Measurements from ENCODE around the gene VPS4A. TPM values are rescaled to one million over a fixed set of nuclear protein-coding genes. Genes with fewer than 3 reads are reported as not detected.
"Not testable (repeated sequence)": the region's sequence is repeated elsewhere in the genome, so short reads cannot be mapped to it uniquely, and the experiment has no call there.

VPS4A gene
- total RNA-seq, 1 donor from 2014 or later, result 36.3 TPM

DNA sequence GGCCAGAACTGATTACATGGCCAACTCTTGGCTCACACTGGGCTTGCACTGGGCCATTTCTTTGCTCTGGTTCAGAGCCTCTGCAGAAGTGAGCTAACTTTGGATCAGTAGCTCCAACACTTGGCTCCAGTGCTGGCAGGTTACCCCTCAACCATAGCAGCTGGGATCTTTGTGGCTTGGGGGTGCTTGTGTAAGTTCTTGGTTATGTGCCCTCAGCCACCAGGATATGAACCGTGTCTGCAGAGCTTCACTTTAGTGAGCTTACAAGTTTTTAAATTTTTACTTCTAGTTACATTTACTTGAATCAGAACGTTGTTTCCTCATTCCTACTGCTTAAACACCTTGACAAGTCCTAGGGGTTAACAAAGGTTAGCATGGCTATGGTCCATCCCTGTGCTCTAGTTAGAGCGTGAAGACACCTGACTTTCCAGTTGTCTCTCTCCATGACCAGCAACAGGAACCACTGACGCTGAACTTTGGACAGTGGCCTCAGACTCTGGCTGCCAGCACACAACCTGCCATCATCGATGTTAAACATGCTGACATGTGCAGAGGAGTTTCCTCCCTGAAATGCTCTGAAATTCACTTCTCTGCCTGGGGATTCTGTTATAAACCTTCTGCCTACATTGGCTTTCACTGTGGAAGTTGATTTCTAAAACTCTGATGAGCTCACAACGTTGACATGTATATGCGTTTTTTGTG is 15.2 kb downstream of the VPS4A start:
- no peak for DNase-seq (ENCODE audit: low spot score)

DNA sequence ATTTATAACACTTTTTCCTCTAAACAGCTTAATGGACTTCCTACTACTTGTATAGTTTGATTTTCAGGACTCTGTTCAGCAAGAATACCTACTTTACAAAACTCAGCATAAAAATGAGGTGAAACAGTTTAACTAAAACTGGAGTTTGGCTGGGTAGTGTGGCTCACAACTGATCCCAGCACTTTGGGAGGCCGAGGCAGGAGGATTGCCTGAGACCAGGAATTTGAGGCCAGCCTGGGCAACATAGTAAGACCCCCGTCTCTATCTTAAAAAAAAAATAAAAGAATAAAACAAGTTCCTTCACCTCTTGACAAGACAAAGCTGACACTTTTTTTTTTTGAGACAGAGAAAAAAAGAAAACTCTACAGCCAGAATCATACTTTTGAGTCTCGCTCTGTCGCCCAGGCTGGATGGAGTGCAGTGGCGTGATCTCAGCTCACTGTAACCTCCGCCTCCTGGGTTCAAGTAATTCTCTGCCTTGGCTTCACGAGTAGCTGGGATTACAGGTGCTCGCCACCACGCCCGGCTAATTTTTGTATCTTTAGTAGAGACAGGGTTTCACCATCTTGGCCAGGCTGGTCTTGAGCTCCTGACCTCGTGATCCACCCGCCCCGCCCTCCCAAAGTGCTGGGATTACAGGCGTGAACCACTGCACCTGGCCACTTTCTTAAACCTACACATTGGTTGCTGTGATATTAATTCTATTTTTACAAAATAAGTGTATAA is 16.6 kb downstream of the VPS4A start:
- peak; percentile 53 for DNase-seq (ENCODE audit: low spot score)

DNA sequence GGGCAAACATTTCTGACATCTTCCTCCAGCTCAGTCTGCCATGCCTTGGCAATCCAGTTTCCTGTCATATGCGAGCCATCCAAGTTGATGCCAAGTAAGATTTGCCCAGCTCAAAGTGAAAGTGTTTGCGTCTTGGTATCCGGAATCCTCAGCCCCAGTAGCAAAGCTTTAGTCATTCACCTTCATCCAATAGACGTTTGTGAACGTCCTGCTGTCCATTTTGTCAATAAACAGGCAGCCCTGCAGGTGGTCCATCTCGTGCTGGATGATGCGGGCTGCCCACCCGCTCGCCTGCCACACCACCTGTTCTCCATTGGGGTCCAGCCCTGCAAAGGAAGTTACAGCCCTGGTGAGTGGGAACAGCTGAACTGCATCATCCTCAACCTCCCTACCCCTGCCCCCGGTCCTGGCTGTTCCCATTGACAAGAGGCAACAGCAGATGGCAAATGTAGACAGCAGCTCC is 17.7 kb downstream of the VPS4A start:
- DNase-seq (ENCODE audit: low spot score), result no peak

- DNase-seq (ENCODE audit: low spot score), result peak; percentile 89
These were observed 18.5 kb downstream of the VPS4A start for GRCh38 chr16:69329369-69330285.

- DNase-seq (ENCODE audit: low spot score), result peak; percentile 96
These were observed 19.3 kb downstream of the VPS4A start, which contains the start of gene PDF for GRCh38 chr16:69330286-69331109. PDF (minus strand) TSS chr16:69330588; CDS start chr16:69330570, 18 bp downstream.

DNA sequence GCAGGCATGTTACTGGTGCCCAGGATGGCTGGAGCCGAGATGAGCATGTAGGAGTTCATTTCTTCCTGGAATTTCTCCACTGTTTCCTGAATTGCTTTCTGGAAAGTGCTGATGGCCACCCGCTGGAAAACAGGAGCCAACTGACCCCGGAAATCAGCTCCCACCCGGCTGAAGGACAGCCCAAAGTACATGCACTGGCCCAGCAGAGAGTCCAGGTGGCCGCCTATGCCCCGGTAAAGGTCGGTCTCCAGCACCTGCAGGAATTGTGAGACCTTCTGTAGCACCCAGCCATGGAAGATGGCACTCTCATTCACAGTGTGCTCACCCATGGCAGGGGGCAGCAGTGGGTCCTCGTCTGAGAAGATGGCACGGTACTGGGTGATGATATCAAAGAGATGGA is 23.5 kb downstream of the VPS4A start:
- DNase-seq (ENCODE audit: low spot score), result no peak

GRCh38 chr16:69338557-69339288 is 27.6 kb downstream of the VPS4A start:
- DNase-seq (ENCODE audit: low spot score), result no peak

- peak; percentile 94 for DNase-seq (ENCODE audit: low spot score)
These were observed 28.3 kb downstream of the VPS4A start, which contains the start of the genes COG8 and NIP7 for GRCh38 chr16:69339289-69340094. COG8 (minus strand) TSS chr16:69339564; CDS start chr16:69339552, 12 bp downstream. NIP7 (plus strand) TSS chr16:69339772; CDS start chr16:69339830, 58 bp downstream.

GRCh38 chr16:69340095-69340644 is 29.0 kb downstream of the VPS4A start:
- DNase-seq (ENCODE audit: low spot score), result no peak

DNA sequence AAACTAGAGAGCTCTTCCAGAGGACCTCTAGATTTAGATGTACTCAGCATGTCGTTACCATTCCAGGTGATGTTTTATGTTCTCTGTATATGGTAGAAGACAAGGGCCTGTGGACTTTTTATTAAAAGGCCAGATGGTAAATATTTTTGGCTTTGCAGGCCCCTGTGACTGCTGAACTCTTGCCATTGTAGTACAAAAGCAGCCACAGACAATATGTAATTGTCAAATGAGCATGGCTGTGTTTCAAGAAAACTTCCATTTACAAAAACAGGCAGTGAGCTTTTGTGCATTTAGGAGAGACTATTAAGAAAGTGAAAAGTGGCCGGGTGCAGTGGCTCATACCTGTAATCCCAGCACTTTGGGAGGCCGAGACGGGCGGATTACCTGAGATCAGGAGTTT is 33.0 kb downstream of the VPS4A start:
- DNase-seq (ENCODE audit: low spot score), result no peak

DNA sequence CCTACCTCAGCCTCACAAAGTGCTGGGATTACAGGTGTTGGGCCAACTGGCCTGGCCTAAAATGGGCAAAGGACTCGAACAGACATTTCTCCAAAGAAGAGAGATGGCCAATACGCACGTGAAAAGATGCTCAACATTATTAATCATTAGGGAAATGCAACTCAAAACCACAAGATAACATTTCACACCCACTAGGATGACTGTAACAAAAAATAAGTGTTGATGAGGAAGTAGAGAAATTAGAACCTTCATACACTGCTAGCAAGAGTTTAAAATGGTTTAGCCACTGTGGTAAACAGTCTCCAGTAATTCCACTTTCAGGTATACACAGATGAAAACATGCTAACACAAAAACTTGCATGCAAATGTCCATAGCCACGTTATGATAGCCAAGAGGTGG is 34.8 kb downstream of the VPS4A start:
- DNase-seq (ENCODE audit: low spot score), result no peak

DNA sequence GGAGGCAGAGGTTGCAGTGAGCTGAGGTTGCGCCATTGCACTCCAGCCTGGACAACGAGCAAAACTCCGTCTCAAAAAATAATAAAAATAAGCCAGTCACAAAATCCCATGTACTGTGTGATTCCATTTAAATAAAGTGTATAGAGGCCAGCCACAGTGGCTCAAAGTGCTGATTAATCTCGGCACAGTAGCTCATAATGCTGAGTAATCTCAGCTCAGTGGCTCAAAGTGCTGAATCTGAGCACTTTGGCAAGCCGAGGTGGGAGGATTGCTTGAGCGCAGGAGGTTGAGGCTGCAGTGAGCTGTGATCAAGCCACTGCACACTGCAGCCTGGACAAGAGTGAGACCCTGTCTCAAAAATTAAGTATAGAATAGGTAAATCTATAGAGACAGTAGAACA is 35.5 kb downstream of the VPS4A start:
- DNase-seq (ENCODE audit: low spot score), result no peak

DNA sequence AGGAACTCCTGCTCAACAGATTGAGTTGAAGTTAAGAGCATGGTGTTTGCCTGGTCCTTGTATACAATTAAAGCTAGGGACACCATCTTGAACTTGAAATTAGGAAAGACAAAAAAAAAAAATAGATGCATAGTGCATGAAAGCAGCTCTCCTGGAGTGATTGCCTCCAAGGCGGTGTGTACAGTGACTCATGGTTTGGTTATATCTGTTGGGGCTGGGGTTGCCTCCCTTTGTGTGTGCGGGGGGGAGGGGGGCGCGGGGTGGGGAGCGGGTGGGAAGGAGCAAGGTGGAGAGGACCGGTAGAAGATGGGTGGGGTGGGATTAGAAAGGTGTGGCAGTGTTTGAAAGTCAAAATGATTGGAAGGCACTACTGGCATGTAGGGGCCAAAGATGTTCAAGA is 37.1 kb downstream of the VPS4A start:
- no peak for DNase-seq (ENCODE audit: low spot score)

DNA sequence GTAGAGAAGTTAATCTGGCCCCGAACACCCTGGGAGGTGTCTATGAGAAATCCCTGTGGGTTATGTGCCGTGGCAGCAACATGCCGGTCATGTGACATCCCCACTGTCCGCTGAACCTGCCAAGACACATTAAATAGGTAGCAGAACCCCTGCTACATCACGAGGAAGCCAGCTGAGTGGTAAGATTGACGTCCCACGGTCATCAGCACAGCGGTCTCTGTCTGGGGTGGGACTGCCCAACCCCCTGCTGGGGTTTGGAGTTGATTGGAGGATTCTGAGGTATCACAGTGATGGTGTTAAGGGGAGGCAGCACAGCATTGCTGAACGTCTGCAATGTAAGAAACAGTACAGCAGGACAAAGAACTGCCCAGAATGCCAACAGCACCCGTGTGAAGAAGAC is 38.4 kb downstream of the VPS4A start:
- peak; percentile 49 for DNase-seq (ENCODE audit: low spot score)

DNA sequence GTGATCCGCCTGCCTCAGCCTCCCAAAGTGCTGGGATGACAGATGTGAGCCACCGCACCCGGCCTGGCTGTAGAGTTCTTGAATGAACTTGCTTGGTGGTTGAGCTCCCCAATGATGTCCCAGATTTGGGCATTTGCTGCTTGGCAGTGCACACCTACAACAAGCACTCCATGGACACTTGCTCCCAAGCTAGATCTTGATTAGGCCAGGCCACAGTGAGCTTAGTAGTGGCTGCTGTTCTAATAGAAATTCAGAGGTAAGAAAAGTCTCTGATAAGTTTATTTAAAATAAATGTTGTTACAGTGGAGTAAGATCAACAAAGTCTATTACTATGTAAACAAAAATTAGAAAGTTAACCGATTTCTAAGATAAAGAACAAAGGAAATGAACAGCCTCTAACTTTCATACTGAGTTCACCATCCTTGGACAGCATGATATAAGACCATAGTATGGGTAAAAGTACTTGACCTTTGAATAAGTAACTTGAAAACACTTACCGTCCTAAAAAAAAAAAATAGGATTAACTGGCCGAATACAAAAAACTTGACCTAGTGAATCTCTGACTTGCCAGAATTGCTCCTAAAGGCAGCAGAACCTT is 39.5 kb downstream of the VPS4A start:
- peak; percentile 53 for DNase-seq (ENCODE audit: low spot score)

DNA sequence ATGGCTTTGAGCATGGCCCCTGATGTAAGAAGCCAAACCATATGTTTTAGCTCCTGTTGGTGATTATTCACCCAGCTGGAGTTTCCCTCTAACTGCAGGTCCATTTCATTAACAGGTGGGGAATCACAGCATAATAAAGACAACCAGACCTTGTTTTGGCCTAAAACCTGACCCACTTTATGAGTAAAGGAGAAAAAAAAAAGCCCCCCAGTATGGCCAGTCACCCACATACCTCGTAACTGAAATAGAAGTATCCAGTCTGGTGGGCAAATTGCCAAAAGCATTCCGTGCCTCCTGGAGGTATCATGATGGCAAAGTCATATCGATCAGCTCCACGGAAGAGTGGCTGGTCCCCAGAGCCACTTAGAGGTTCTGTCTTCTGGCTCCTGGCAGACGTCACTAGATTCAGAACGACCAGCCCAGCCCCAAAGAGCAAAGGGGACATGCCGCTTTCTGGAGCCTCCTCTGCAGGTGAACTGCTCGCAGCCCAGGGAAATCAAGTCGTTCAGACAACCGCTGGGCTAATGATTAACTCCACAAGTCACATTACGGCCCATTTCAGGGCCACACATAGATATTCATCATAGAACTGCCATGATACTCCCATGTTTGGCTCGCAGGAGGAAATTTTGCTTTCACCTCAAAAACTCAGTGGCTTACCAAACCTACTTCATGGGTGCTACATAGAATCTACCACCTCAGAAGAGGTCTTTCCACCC is 40.3 kb downstream of the VPS4A start, which contains the start of gene TMED6:
Gene TMED6, minus strand, starts transcription at position 478 of the 719 bp plus-strand sequence. Its CDS starts 33 bp downstream, at position 445.
- DNase-seq (ENCODE audit: low spot score), result peak; percentile 16

- not testable (repeated sequence) for DNase-seq (ENCODE audit: low spot score)
These were observed 48.9 kb downstream of the VPS4A start for GRCh38 chr16:69360070-69360469.

Measured in mesenteric fat pad (tissue), 1 donor.